OCI-LY7 (cell line): ENCODE data around the gene DUSP12. TPM values are rescaled to one million over a fixed set of nuclear protein-coding genes. Genes with fewer than 3 reads are reported as not detected.

Experiments
- Bru-seq: library from RNA; stranded (reverse); fragments of 400-500 nt; gene quantifications from one replicate; lab custom pipeline; 2021; lab: Mats Ljungman, UMichigan
- BruChase-seq, 2 experiments: library from RNA; stranded (reverse); fragments of 400-500 nt; gene quantifications; one replicate each; lab custom pipeline; 2021; lab: Mats Ljungman, UMichigan
- BruUV-seq: library from RNA; stranded (reverse); fragments of 400-500 nt; replicated peaks from 2 replicates; lab custom pipeline; 2021; lab: Mats Ljungman, UMichigan
- CTCF ChIA-PET: fragments of 300-600 bp; sonication (Branson Sonifier 250); formaldehyde crosslinking; loops from one replicate; lab custom pipeline; 2022; ENCODE audit warnings: antibody characterized with exemption; ENCODE audit not compliant: unreplicated experiment; lab: Charles Lee
- POLR2A ChIA-PET: fragments of 300-600 bp; sonication (Branson Sonifier 250); formaldehyde crosslinking; loops from one replicate; lab custom pipeline; 2022; ENCODE audit warnings: antibody characterized with exemption; lab: Charles Lee
- DNase-seq: peaks from one replicate; pipeline ENCODE4 v3.0.0-alpha.2; 2015; ENCODE audit warnings: low spot score
- H2AFZ ChIP-seq: fragments of 200-600 bp; sonication (generic), shearing (Covaris generic); 2 replicates; pipeline ENCODE4 v1.6.1; 2014; ENCODE audit warnings: mild to moderate bottlenecking, antibody characterized with exemption, low read length, moderate library complexity
- H3K27ac ChIP-seq: fragments of 200-600 bp; sonication (generic); 2 replicates; pipeline ENCODE4 v1.5.1; 2014; ENCODE audit warnings: mixed run types, low read depth, mild to moderate bottlenecking, moderate library complexity, low read length, inconsistent platforms; ENCODE audit not compliant: poor library complexity, severe bottlenecking
- H3K36me3 ChIP-seq: fragments of 200-600 bp; sonication (generic); 2 replicates; pipeline ENCODE4 v1.6.1; 2014; ENCODE audit warnings: mild to moderate bottlenecking, antibody characterized with exemption, low read length, moderate library complexity, mixed read lengths; ENCODE audit not compliant: insufficient read depth
- H3K4me1 ChIP-seq: fragments of 200-600 bp; sonication (generic); 2 replicates; pipeline ENCODE4 v1.5.1; 2014; ENCODE audit warnings: mild to moderate bottlenecking, low read length; ENCODE audit not compliant: insufficient read depth, poor library complexity, severe bottlenecking
- H3K4me2 ChIP-seq: fragments of 200-600 bp; sonication (generic); 2 replicates; pipeline ENCODE4 v1.6.1; 2014; ENCODE audit warnings: mild to moderate bottlenecking, low read length
- H3K4me3 ChIP-seq: fragments of 200-600 bp; sonication (generic); 2 replicates; pipeline ENCODE4 v1.5.1; 2014; ENCODE audit warnings: mild to moderate bottlenecking, low read depth, low read length; ENCODE audit not compliant: poor library complexity, severe bottlenecking
- H3K79me2 ChIP-seq: fragments of 200-600 bp; sonication (generic); 2 replicates; pipeline ENCODE4 v1.6.1; 2016; ENCODE audit warnings: low read depth, mild to moderate bottlenecking, low read length, moderate library complexity, mixed read lengths; ENCODE audit not compliant: insufficient read depth
- H3K9me2 ChIP-seq: fragments of 200-600 bp; sonication (generic); 2 replicates; pipeline ENCODE4 v1.6.1; 2016; ENCODE audit warnings: mild to moderate bottlenecking, low read length, mixed read lengths; ENCODE audit not compliant: insufficient read depth
- H3K9me3 ChIP-seq: fragments of 200-600 bp; sonication (generic); 2 replicates; pipeline ENCODE4 v1.6.1; 2014; ENCODE audit warnings: mild to moderate bottlenecking, mixed run types, low read length, mixed read lengths
- H4K20me1 ChIP-seq: fragments of 200-600 bp; sonication (generic); 2 replicates; pipeline ENCODE4 v1.6.1; 2014; ENCODE audit warnings: mild to moderate bottlenecking, antibody characterized with exemption, low read length, moderate library complexity, mixed read lengths; ENCODE audit not compliant: insufficient read depth
- EZH2phosphoT487 ChIP-seq: fragments of 200-600 bp; sonication (generic); IDR thresholded peaks from 2 replicates; pipeline ENCODE4 v1.6.1; 2018; ENCODE audit warnings: low read depth, borderline replicate concordance, mild to moderate bottlenecking, mixed run types, antibody characterized with exemption, low read length, moderate library complexity, mixed read lengths
- intact Hi-C: fragments of 100-400 bp; cut with micrococcal nuclease; formaldehyde crosslinking; loops from one replicate; pipeline ENCODE4 v1.10.0; 2022; ENCODE audit not compliant: unreplicated experiment
- long read RNA-seq: library from polyadenylated mRNA; stranded (forward); transcript quantifications from one replicate; pipeline ENCODE4 v2.0.0, GENCODE V29; 2022
- total RNA-seq, 2 experiments: library from RNA; depleted of rRNA in 1 of 2; stranded (reverse); fragments of >200 nt in 1 of 2; shearing (Covaris generic) in 1 of 2; gene quantifications; 2 replicates each; pipeline ENCODE4 v1.2.3, GENCODE V29; 2014 to 2022
- TF ChIP-seq, protein P1 (sequence below): fragments of 200-600 bp; sonication (generic); conservative IDR thresholded peaks from 2 replicates; pipeline ENCODE4 v1.5.1; 2014; ENCODE audit warnings: mild to moderate bottlenecking, antibody characterized with exemption, low read length, moderate library complexity, mixed read lengths

The DUSP12 gene
- total RNA-seq (2014; rRNA removed; shearing (Covaris generic)) (43.9 and 71.5 TPM in 2 replicates), total RNA-seq (2022) (37.3 and 40.8 TPM in 2 replicates), Bru-seq, nascent RNA (percentile 89 among the genes with signal in this experiment), BruChase-seq, experiment 1, labeled RNA remaining after a 6-hour chase (percentile 83 among the genes with signal in this experiment), BruChase-seq, experiment 2, labeled RNA remaining after a 2-hour chase (percentile 91 among the genes with signal in this experiment)
- long read RNA-seq, transcript DUSP12-201 (6 exons, 1,270 nt) = major isoform, 28 of 61 reads
- long read RNA-seq, transcript DUSP12-203 (5 exons, 740 nt) = minor isoform, 6 of 61 reads
- long read RNA-seq, partial matches to known transcripts = 1 of 61 reads
- long read RNA-seq, other reads (novel, unspliced or antisense) = 26 of 61 reads

GRCh38 chr1:161749509-161750407 lies at the start of gene DUSP12:
Gene DUSP12 (plus strand): TSS chr1:161749786. CDS start chr1:161749802, 16 bp downstream.
- H3K9me2 ChIP-seq = no peaks in the 10 kb centered on the region
- intact Hi-C loops = loop anchor here (1.0 to 10.0 kb wide), 2 partner anchors 17 to 185 kb away; partner anchors contain the start of gene ATF6
- BruUV-seq = no TSS peak
- H3K4me1 ChIP-seq = peaks cover 28% of the 10 kb centered on the region
- peaks cover 38% of the 10 kb centered on the region for H3K36me3 ChIP-seq
- peaks cover 9% of the 10 kb centered on the region for H3K9me3 ChIP-seq
- H3K4me3 ChIP-seq = peak within 1 kb of the TSS; percentile 92
- peak within 1 kb of the TSS; percentile 75 for H3K27ac ChIP-seq
- CTCF ChIA-PET = interaction anchor here (0.8 to 1.9 kb wide), 4 partner anchors 12 to 24 kb away, joined by 3 to 7 read pairs (median 4); no protein-coding TSS in a partner anchor
- no peaks in the 10 kb centered on the region for H4K20me1 ChIP-seq
- peak within 1 kb of the TSS; percentile 80 for H3K4me2 ChIP-seq
- TF ChIP-seq, protein P1, sequence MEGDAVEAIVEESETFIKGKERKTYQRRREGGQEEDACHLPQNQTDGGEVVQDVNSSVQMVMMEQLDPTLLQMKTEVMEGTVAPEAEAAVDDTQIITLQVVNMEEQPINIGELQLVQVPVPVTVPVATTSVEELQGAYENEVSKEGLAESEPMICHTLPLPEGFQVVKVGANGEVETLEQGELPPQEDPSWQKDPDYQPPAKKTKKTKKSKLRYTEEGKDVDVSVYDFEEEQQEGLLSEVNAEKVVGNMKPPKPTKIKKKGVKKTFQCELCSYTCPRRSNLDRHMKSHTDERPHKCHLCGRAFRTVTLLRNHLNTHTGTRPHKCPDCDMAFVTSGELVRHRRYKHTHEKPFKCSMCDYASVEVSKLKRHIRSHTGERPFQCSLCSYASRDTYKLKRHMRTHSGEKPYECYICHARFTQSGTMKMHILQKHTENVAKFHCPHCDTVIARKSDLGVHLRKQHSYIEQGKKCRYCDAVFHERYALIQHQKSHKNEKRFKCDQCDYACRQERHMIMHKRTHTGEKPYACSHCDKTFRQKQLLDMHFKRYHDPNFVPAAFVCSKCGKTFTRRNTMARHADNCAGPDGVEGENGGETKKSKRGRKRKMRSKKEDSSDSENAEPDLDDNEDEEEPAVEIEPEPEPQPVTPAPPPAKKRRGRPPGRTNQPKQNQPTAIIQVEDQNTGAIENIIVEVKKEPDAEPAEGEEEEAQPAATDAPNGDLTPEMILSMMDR = peak; percentile 74
- TF ChIP-seq EZH2phosphoT487 = no peak
- H2AFZ ChIP-seq = peak within 1 kb of the TSS; percentile 95
- POLR2A ChIA-PET = interaction anchor here (0.5 to 2.1 kb wide), 9 partner anchors 9 to 650 kb away, joined by 3 to 16 read pairs (median 3); partner anchors contain the start of gene FCRLA
- DNase-seq = peak; percentile 98
- H3K79me2 ChIP-seq = peaks cover 29% of the 10 kb centered on the region

GRCh38 chr1:161702250-161702649 lies 47.3 kb upstream of the DUSP12 start:
- Histone ChIP-seq H3K4me1 (peaks cover 33% of the 10 kb centered on the region), H3K9me3 (no peaks in the 10 kb centered on the region), H4K20me1 (no peaks in the 10 kb centered on the region), H3K4me3 (no peak overlapping the region), H3K4me2 (no peak overlapping the region), H3K27ac (no peak overlapping the region), H3K9me2 (no peaks in the 10 kb centered on the region), H3K79me2 (peaks cover 13% of the 10 kb centered on the region), H2AFZ (no peak overlapping the region), H3K36me3 (no peaks in the 10 kb centered on the region)
- intact Hi-C loops = no loop called here
- CTCF ChIA-PET = interaction anchor here (1.2 kb wide), 1 partner anchor 35 kb away, joined by 6 read pairs; no protein-coding TSS in a partner anchor
- no peak for TF ChIP-seq EZH2phosphoT487
- TF ChIP-seq, protein P1 = no peak
- POLR2A ChIA-PET = interaction anchor here (0.6 to 1.1 kb wide), 4 partner anchors 13 to 1001 kb away, joined by 3 to 9 read pairs (median 3); no protein-coding TSS in a partner anchor
- BruUV-seq = no TSS peak
- DNase-seq = no peak
